ENCODE measurements around the gene LEF1.

The LEF1 gene

GRCh38 chr4:108174856-108175255 is 6.1 kb upstream of the LEF1 start:
- DNase-seq (ENCODE audit: low spot score): no peak

GRCh38 chr4:108173599-108174057 is 4.9 kb upstream of the LEF1 start:
- DNase-seq (ENCODE audit: low spot score): no peak

GRCh38 chr4:108172753-108173598 is 4.2 kb upstream of the LEF1 start:
- DNase-seq (ENCODE audit: low spot score): peak; percentile 22

GRCh38 chr4:108172231-108172752 is 3.6 kb upstream of the LEF1 start:
- no peak for DNase-seq (ENCODE audit: low spot score)

GRCh38 chr4:108171339-108172230 is 2.9 kb upstream of the LEF1 start:
- no peak for DNase-seq (ENCODE audit: low spot score)

GRCh38 chr4:108170631-108171338 is 2.1 kb upstream of the LEF1 start:
- DNase-seq (ENCODE audit: low spot score): no peak

- DNase-seq (ENCODE audit: low spot score): no peak
These were observed 932 bp upstream of the LEF1 start for GRCh38 chr4:108169664-108170063.

GRCh38 chr4:108168160-108168670 is 517 bp downstream of the LEF1 start:
- DNase-seq (ENCODE audit: low spot score): no peak

GRCh38 chr4:108166441-108167315 is 2.1 kb downstream of the LEF1 start:
- no peak for DNase-seq (ENCODE audit: low spot score)

- DNase-seq (ENCODE audit: low spot score): no peak
These were observed 2.7 kb downstream of the LEF1 start for GRCh38 chr4:108166038-108166437.

- no peak for DNase-seq (ENCODE audit: low spot score)
These were observed 3.1 kb downstream of the LEF1 start for GRCh38 chr4:108165586-108165985.

GRCh38 chr4:108163351-108163750 is 5.4 kb downstream of the LEF1 start:
- no peak for DNase-seq (ENCODE audit: low spot score)

GRCh38 chr4:108160741-108161352 is 7.9 kb downstream of the LEF1 start:
- DNase-seq (ENCODE audit: low spot score): no peak

GRCh38 chr4:108159845-108160244 is 8.9 kb downstream of the LEF1 start:
- DNase-seq (ENCODE audit: low spot score): no peak

- no peak for DNase-seq (ENCODE audit: low spot score)
These were observed 11.1 kb downstream of the LEF1 start for GRCh38 chr4:108157655-108158054.

GRCh38 chr4:108156391-108156790 is 12.3 kb downstream of the LEF1 start:
- no peak for DNase-seq (ENCODE audit: low spot score)

- DNase-seq (ENCODE audit: low spot score): no peak
These were observed 13.4 kb downstream of the LEF1 start for GRCh38 chr4:108155373-108155772.

- DNase-seq (ENCODE audit: low spot score): no peak
These were observed 15.8 kb downstream of the LEF1 start for GRCh38 chr4:108152980-108153379.

GRCh38 chr4:108149588-108150380 is 18.9 kb downstream of the LEF1 start:
- peak; percentile 41 for DNase-seq (ENCODE audit: low spot score)

GRCh38 chr4:108148316-108148715 is 20.4 kb downstream of the LEF1 start:
- DNase-seq (ENCODE audit: low spot score): no peak
